DND-41 (cell line): ENCODE measurements around the gene AP1G2.

ENCODE experiments used
- CTCF ChIP-seq: IDR thresholded peaks from 2 replicates; pipeline ENCODE4 v1.5.1; 2012; ENCODE audit warnings: borderline replicate concordance, low read length, moderate library complexity, mild to moderate bottlenecking; ENCODE audit not compliant: poor library complexity, severe bottlenecking; ENCODE audit errors: extremely low read depth
- EZH2 ChIP-seq: IDR thresholded peaks from 3 replicates; pipeline ENCODE4 v1.6.1; 2012; ENCODE audit warnings: borderline replicate concordance, low read depth, mild to moderate bottlenecking, moderate library complexity, low read length, inconsistent platforms; ENCODE audit not compliant: severe bottlenecking

GRCh38 chr14:23590198-23590597, 22.6 kb upstream of the AP1G2 start:
- TF ChIP-seq CTCF: no peak
- no peak for TF ChIP-seq EZH2
